ENCODE measurements around the gene MBOAT2.

Gene MBOAT2

DNA sequence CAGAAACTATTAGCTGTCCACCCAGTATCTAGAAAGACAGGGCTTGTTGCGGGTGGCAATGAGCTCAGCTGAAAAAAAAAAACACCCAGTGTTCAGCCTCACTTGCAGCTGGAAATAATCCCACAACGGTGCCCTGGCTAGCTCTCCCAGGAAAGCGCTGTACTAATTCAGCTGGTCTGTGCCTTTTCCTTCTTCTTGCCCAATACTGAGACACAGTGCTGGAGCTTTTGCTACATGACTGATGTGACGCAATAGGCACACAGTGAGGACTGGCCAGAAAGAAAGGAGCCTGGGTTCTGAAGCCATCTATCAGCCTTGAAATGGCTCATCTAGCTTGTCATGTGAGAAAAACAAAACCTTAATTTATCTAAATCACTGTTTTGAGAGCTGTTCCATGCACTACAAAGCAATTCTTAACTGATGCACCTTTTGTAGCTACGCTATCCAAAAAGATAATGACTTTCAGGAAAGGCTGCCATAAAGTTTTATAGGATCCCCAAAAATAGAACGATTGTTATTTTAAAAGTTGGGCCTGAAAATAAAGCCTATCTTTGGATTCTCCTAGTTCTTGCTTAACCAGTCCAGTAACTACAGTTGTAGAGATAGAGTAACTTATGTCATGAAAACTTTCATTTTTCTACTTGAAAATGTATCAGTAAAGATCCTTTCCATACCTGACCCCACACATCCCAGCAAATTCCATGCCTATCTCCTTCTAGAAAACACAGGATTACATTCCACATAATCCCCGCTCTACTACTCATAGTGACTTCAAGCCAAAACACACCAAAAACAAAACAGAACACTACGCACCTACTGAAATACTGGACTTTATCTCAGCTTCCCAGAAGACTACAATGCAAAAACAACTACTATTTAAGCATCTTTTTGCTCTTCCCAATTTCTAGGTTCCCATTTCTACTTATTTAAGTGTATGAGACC is 181.9 kb downstream of the MBOAT2 start:
- DNase-seq (ENCODE audit: low read depth in 2 of 2): peak; percentile 22 to 27

DNA sequence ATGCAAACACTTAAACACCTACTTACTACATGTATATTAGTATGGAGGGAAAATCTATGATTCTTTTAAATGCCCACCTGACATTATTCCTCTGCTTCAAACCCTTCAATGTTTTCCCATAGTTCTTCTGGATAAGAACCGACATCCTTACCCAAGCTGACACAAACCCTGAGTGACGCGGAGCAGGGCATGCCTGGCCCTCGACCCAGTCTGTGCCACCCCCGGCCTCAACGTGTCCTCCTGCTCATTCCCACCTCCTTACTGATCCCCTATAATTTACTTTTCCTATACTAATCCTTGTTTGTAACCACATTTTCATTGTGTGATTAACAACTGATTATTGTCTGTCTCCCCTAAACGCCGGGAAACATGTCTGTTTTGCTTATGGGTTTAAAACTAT is 183.5 kb downstream of the MBOAT2 start:
- no peak for DNase-seq (ENCODE audit: low read depth in 2 of 2)

DNA sequence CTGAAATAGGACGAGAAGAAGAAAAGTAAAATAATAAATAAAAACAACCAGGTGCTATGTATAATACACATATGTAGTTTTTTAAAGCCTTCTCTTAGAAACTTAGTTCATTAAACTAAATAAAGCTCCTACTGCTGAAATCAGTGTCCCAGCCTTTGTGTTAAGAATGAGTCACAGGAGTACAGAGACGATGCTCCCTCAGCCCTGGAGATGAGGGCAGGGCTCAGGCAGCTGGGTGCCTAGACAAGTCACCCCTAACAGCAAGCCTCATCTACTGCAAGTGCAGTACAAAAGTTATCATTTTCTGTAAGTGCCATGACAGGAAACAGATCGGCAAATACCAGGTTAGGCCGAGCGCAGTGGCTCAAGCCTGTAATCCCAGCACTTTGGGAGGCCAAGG is 184.3 kb downstream of the MBOAT2 start:
- DNase-seq (ENCODE audit: low read depth in 2 of 2): no peak

DNA sequence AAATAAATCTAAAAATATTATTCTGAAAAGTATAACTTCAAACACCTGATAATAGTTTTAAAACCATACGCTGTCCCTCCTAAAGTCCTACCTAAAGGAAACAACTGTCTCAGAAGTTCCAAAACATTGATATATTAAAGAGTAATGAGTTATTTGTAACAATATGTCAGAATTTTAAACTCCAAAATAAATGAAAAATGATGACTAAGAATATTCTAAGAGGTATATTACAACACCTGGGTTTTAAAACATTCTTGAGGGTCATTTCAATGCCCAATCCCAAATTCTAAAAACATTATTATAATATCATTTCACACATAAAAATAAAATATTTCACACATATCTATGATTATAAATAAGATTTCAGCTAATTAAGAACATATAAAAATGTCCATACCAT is 186.3 kb downstream of the MBOAT2 start:
- DNase-seq (ENCODE audit: low read depth in 2 of 2): no peak

DNA sequence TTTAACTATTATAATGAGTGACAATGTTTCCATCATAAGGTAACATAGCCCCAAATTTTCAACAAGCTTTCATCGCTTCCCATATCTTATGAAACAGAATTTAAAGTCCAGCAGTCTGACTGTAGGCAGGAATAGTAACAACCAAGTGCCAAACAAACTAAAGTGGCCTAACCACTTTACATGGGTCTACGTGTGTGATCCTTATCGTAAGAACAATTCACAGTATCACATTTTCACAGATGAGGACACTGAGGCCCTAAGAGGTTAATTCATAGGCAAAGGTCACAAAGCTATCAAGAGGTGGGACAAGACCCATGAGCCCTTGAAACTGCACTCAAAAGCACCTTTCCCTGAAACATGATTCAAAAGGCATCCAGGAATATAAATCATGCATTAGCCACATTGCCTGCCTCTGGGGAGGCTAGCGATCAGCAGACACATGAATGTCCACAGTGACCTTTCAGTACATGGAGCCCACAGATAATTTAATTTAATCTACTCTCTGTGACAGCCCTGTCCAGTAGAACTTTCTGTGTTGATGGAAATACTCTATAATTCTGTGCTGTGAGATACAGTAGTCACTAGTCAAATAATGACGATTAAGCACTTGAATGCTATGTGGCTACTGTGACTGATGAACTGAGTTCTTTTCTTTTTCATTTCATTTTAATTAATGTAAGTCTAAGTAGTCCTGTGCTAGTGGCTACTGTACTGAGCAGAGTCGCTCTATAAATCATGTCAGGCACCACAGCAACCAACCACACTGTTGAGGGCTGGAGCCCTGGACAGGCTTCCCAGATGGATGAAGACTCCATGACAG is 196.4 kb downstream of the MBOAT2 start:
- no peak for DNase-seq (ENCODE audit: low read depth in 2 of 2)

DNA sequence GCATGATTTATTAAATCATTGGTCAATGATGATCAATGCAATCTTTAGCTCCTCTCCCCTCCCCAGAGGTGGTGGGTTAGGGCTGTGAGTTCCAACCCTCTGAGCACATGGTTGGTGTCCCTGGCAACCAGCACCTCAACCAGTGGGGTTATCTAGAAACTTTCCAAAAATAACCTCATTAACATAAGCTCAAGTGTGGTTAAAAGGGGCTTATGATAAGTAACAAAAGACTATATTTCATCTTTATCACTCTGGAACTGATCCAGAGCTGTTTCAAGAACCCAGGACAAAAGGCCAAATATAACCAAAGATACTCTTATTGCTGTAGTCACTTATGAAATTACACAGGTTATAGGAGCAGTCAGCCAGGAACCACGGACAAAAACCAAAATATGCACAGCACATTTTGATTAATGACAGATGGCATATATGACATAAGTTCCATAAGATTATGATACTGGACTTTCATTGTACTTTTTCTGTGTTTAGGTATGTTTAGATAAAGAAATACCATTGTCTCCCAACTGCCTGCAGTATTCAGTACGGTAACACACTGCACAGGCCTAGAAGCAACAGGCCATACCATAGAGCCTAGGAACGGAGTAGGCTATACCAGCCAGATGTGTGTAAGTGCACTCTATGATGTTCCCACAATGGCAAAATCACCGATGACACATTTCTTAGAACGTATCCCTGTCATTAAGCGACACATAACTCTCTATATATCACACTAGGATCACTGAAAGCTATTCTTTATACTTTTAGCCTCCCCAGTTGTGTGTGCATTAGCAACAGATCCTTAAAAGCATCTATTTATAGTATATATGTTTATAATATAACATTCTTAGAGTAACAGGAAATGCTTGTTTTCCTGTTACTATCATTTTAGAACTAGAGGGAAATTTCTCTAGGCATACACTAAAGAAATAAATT is 197.9 kb downstream of the MBOAT2 start:
- DNase-seq (ENCODE audit: low read depth in 2 of 2): no peak

DNA sequence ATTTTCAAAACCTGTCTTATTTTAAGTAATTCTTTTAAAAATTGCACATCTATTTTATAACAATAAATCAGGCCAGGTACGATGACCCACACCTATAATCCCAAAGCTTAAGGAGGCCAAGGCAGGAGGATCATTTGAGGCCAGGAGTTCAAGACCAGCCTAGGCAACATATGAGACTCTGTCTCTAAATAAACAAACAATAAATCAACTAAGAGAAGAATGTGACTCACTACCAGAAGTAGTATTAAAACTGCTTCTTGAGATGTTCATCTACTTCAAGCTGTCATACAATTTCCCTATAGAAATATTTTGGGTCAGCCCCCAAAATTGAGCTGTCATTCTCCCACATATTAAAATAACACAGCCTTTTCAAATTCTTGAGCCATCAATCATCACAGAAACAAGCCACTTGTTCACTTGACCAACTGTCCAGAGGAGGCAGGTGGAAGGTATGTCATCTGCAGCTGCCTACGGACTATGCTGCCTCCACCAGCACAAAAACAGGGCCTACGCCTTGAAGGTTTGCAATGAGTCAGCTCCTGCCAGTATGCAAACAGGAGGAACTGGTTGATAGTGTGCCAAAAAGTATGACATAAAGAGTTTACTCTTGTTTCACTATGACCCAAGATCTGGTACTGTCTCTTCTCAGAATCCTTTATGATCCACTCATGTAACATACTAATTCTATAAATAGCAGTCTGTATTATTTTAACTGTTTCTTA is 199.7 kb downstream of the MBOAT2 start:
- peak in 1 of 2 experiments; percentile 7 for DNase-seq (ENCODE audit: low read depth in 2 of 2)

DNA sequence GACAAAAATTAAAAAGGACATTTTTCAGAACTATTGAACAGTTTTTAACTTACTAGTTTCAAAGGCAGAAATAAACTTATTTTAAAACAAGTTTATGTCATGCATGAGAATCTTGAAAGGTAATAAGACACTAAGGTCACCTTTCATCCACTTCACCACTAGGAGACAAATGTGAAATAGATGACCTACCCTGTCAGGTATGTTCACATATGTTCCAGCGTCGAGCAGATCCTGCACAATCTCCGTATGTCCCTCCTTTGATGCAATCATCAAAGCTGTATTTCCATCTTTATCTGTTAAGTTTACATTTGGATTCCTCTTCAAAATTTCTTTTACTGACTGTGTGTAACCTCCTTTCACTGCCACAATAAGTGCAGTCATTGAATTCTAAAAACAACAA is 200.7 kb downstream of the MBOAT2 start:
- no peak for DNase-seq (ENCODE audit: low read depth in 2 of 2)
